Ishikawa (cell line): ENCODE measurements around the gene TNFRSF18.

Experiments
- CREB1 ChIP-seq: IDR thresholded peaks from 2 replicates; pipeline ENCODE4 v1.6.1; 2012; ENCODE audit warnings: low read depth
- FOXM1 ChIP-seq: IDR thresholded peaks from 2 replicates; pipeline ENCODE4 v1.6.1; 2012; ENCODE audit warnings: low read depth, borderline replicate concordance
- RAD21 ChIP-seq: IDR thresholded peaks from 2 replicates; pipeline ENCODE4 v1.6.1; 2012; ENCODE audit warnings: low read depth
- TAF1 ChIP-seq: IDR thresholded peaks from 2 replicates; pipeline ENCODE4 v1.6.1; 2012; ENCODE audit warnings: low read depth, mild to moderate bottlenecking
- TCF12 ChIP-seq: IDR thresholded peaks from 2 replicates; pipeline ENCODE4 v1.6.1; 2012; ENCODE audit warnings: low read depth
- TEAD4 ChIP-seq: IDR thresholded peaks from 2 replicates; pipeline ENCODE4 v1.6.1; 2012
- YY1 ChIP-seq: IDR thresholded peaks from 2 replicates; pipeline ENCODE4 v1.6.1; 2012; ENCODE audit warnings: low read depth
- ZBTB7A ChIP-seq: IDR thresholded peaks from 2 replicates; pipeline ENCODE4 v1.6.1; 2012; ENCODE audit warnings: low read depth
- TF ChIP-seq, protein P1 (sequence below): IDR thresholded peaks from 2 replicates; pipeline ENCODE4 v1.6.1; 2012; ENCODE audit warnings: low read depth, mild to moderate bottlenecking
- TF ChIP-seq, protein P2 (sequence below): IDR thresholded peaks from 2 replicates; pipeline ENCODE4 v1.6.1; 2012

DNA sequence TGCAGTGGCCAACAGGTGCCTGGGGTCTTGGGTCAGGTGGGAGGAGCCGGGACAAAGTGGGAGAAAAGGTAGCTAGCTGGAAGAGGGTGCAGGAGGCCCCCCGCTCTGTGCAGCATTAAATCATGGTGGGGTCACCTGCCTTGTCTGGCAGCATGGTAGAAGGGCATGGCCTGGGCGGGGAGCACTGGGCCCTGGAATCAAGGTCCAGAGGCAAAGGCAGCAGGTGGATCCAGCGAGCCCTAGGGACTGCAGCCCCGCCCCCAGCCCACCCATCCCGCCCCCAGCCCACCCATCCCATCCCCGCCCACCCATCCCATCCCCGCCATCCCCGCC is 49.4 kb downstream of the TNFRSF18 start:
- TF ChIP-seq RAD21: no peak
- no peak for TF ChIP-seq TEAD4
- TF ChIP-seq ZBTB7A: no peak
- TF ChIP-seq YY1: no peak
- TF ChIP-seq, protein P1, sequence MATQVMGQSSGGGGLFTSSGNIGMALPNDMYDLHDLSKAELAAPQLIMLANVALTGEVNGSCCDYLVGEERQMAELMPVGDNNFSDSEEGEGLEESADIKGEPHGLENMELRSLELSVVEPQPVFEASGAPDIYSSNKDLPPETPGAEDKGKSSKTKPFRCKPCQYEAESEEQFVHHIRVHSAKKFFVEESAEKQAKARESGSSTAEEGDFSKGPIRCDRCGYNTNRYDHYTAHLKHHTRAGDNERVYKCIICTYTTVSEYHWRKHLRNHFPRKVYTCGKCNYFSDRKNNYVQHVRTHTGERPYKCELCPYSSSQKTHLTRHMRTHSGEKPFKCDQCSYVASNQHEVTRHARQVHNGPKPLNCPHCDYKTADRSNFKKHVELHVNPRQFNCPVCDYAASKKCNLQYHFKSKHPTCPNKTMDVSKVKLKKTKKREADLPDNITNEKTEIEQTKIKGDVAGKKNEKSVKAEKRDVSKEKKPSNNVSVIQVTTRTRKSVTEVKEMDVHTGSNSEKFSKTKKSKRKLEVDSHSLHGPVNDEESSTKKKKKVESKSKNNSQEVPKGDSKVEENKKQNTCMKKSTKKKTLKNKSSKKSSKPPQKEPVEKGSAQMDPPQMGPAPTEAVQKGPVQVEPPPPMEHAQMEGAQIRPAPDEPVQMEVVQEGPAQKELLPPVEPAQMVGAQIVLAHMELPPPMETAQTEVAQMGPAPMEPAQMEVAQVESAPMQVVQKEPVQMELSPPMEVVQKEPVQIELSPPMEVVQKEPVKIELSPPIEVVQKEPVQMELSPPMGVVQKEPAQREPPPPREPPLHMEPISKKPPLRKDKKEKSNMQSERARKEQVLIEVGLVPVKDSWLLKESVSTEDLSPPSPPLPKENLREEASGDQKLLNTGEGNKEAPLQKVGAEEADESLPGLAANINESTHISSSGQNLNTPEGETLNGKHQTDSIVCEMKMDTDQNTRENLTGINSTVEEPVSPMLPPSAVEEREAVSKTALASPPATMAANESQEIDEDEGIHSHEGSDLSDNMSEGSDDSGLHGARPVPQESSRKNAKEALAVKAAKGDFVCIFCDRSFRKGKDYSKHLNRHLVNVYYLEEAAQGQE: no peak
- no peak for TF ChIP-seq TAF1
- TF ChIP-seq, protein P2, sequence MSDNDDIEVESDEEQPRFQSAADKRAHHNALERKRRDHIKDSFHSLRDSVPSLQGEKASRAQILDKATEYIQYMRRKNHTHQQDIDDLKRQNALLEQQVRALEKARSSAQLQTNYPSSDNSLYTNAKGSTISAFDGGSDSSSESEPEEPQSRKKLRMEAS: no peak
- no peak for TF ChIP-seq TCF12
- TF ChIP-seq FOXM1: no peak
- no peak for TF ChIP-seq CREB1
